Esophagus squamous epithelium (tissue), 4 donors: ENCODE data around the gene TOMM22.

Experiments
- CTCF ChIP-seq, 6 experiments: fragments of 450-650 bp in 4 of 6; fragments of 200-600 bp in 2 of 6; sonication (generic) in 2 of 6; IDR thresholded peaks; one replicate each; pipeline ENCODE4 v1.5.1; 2016 to 2019; ENCODE audit warnings: antibody characterized with exemption in 6 of 6, mild to moderate bottlenecking in 4 of 6, moderate library complexity in 4 of 6
- POLR2A ChIP-seq, 4 donors: fragments of 450-650 bp; IDR thresholded peaks; one replicate each; pipeline ENCODE4 v1.6.1; 2017; ENCODE audit warnings: antibody characterized with exemption in 4 of 4, mild to moderate bottlenecking in 4 of 4, moderate library complexity in 3 of 4

GRCh38 chr22:38732251-38732815 is 50.6 kb downstream of the TOMM22 start:
- no peak for TF ChIP-seq CTCF (IDR thresholded peaks at IDR 0.05)
- TF ChIP-seq POLR2A (IDR thresholded peaks at IDR 0.05): no peak
